Measurements from ENCODE around the gene CLHC1.

Gene CLHC1

GRCh38 chr2:55169359-55169758, 62.7 kb downstream of the CLHC1 start:
- no peak for DNase-seq (ENCODE audit: low spot score)

GRCh38 chr2:55168221-55169154, 63.6 kb downstream of the CLHC1 start:
- DNase-seq (ENCODE audit: low spot score): peak; percentile 82

GRCh38 chr2:55165626-55166025, 66.5 kb downstream of the CLHC1 start:
- DNase-seq (ENCODE audit: low spot score): no peak

- DNase-seq (ENCODE audit: low spot score): no peak
Measured at GRCh38 chr2:55164534-55165480, 67.3 kb downstream of the CLHC1 start.

GRCh38 chr2:55163941-55164390, 68.1 kb downstream of the CLHC1 start:
- DNase-seq (ENCODE audit: low spot score): no peak

GRCh38 chr2:55163274-55163721, 68.8 kb downstream of the CLHC1 start:
- DNase-seq (ENCODE audit: low spot score): no peak

- no peak for DNase-seq (ENCODE audit: low spot score)
Measured at GRCh38 chr2:55162284-55163006, 69.6 kb downstream of the CLHC1 start.

- DNase-seq (ENCODE audit: low spot score): no peak
Measured at GRCh38 chr2:55161295-55162210, 70.5 kb downstream of the CLHC1 start.

GRCh38 chr2:55160422-55160821, 71.7 kb downstream of the CLHC1 start:
- DNase-seq (ENCODE audit: low spot score): no peak

GRCh38 chr2:55159752-55160151, 72.3 kb downstream of the CLHC1 start:
- DNase-seq (ENCODE audit: low spot score): no peak

- DNase-seq (ENCODE audit: low spot score): no peak
Measured at GRCh38 chr2:55159037-55159651, 72.9 kb downstream of the CLHC1 start.

- no peak for DNase-seq (ENCODE audit: low spot score)
Measured at GRCh38 chr2:55158111-55158814, 73.8 kb downstream of the CLHC1 start.

GRCh38 chr2:55157474-55157884, 74.6 kb downstream of the CLHC1 start:
- peak; percentile 74 for DNase-seq (ENCODE audit: low spot score)

GRCh38 chr2:55156984-55157383, 75.1 kb downstream of the CLHC1 start:
- DNase-seq (ENCODE audit: low spot score): no peak

- no peak for DNase-seq (ENCODE audit: low spot score)
Measured at GRCh38 chr2:55156326-55156725, 75.8 kb downstream of the CLHC1 start.

GRCh38 chr2:55155764-55156281, 76.3 kb downstream of the CLHC1 start:
- no peak for DNase-seq (ENCODE audit: low spot score)

GRCh38 chr2:55155206-55155605, 76.9 kb downstream of the CLHC1 start:
- no peak for DNase-seq (ENCODE audit: low spot score)

- no peak for DNase-seq (ENCODE audit: low spot score)
Measured at GRCh38 chr2:55154525-55155030, 77.5 kb downstream of the CLHC1 start.

Data from RKO (cell line).